GM18870 (cell line): ENCODE results near the gene MECP2.

ENCODE experiments used
- ATAC-seq: cut with Tn5 transposase; IDR thresholded peaks from one replicate; pipeline ENCODE4 v1.9.1; 2021; ENCODE audit warnings: moderate library complexity; ENCODE audit not compliant: unreplicated experiment

The MECP2 gene

GRCh38 chrX:153972368-153973126 lies 125.0 kb downstream of the MECP2 start, which contains the start of gene TMEM187:
Gene TMEM187, plus strand, starts transcription at chrX:153972754. Its CDS starts 9,309 bp downstream, at chrX:153982063.
- ATAC-seq: peak; percentile 26
